ENCODE measurements around the gene KIRREL3. TPM values are rescaled to one million over a fixed set of nuclear protein-coding genes. Genes with fewer than 3 reads are reported as not detected.

The KIRREL3 gene
- total RNA-seq, 1 experiment from 2014 or later, result not detected

GRCh38 chr11:126740846-126741245 is 259.7 kb downstream of the KIRREL3 start:
- DNase-seq (ENCODE audit: low spot score), result no peak

GRCh38 chr11:126739499-126740145 is 260.9 kb downstream of the KIRREL3 start:
- no peak for DNase-seq (ENCODE audit: low spot score)

DNA sequence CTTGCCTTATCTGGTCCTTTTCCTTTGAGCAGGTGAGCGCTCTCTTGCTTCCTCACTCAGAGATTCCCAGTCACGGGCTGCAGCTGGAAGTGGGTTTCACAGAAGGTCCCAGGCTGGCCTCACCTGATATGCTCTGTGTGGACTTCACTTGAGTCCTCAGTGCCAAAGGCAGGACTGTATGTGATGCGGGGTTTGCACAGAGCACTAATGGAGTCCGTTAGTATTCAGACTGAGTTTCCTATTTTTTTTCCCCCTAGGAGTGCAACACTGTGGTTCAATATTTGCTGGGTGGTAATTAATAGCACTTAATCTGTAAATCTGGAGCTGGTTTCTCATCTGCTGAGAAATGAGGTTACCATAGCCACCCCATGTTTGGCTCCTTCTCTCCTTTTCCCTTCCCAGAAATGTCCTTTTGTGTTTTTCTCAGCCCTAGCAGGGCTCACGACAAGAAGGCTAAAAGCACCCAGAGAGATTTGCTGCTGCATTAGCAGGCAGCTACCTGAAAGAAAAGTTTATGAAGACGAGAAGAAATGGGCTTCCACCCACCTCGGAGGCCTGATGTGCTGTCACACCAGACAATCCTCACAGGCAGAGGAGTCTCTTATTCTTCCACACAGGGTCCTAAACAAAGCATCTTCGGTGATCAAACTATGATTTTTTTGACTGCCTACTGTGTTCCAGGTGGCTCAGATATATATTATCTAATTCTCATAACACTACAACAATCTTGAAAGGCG is 262.1 kb downstream of the KIRREL3 start:
- no peak for DNase-seq (ENCODE audit: low spot score)

GRCh38 chr11:126736682-126737572 is 263.6 kb downstream of the KIRREL3 start:
- no peak for DNase-seq (ENCODE audit: low spot score)

GRCh38 chr11:126734752-126735151 is 265.8 kb downstream of the KIRREL3 start:
- no peak for DNase-seq (ENCODE audit: low spot score)

GRCh38 chr11:126733685-126734084 is 266.9 kb downstream of the KIRREL3 start:
- no peak for DNase-seq (ENCODE audit: low spot score)

- no peak for DNase-seq (ENCODE audit: low spot score)
Measured at GRCh38 chr11:126732981-126733380, 267.6 kb downstream of the KIRREL3 start.

- DNase-seq (ENCODE audit: low spot score), result no peak
Measured at GRCh38 chr11:126731576-126732142, 268.9 kb downstream of the KIRREL3 start.

- no peak for DNase-seq (ENCODE audit: low spot score)
Measured at GRCh38 chr11:126727381-126727780, 273.2 kb downstream of the KIRREL3 start.

GRCh38 chr11:126725521-126725920 is 275.0 kb downstream of the KIRREL3 start:
- no peak for DNase-seq (ENCODE audit: low spot score)

DNA sequence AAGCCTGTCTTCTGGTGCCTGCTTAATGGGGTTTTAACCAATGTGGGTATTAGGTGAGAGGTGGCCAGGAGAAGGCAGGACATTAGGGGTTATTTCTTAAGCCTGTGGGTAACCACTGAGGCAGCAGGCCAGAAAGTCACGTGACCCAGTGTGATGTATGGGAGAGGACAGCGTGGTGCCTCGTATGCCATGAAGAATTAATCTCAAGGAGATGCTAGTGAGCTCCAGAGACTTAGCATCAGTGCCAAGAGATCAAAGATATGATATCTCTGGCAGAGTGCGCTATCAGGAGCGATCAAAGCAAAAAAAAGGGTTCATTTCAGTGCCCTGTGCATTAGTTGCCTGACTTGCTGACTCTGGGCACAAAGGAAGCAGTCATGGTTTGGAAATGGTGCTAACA is 275.5 kb downstream of the KIRREL3 start:
- DNase-seq (ENCODE audit: low spot score), result no peak

DNA sequence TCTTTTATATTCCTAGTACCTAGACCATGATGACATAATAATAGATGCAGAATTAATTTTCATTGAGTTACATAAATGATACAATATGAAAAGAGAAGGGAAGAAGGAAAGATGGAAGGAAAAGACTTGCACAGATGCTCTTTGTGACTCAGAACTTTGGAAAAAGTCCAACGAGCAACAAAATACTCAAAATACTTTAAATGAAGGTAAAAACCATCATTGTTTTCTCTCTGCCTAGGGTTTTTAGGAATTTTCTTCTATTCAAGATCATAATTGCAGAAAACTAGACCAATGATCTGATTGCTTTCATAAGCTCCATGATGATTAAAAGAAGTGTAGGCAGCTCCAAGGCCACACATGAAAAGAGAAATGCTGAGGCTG is 276.9 kb downstream of the KIRREL3 start:
- no peak for DNase-seq (ENCODE audit: low spot score)

DNA sequence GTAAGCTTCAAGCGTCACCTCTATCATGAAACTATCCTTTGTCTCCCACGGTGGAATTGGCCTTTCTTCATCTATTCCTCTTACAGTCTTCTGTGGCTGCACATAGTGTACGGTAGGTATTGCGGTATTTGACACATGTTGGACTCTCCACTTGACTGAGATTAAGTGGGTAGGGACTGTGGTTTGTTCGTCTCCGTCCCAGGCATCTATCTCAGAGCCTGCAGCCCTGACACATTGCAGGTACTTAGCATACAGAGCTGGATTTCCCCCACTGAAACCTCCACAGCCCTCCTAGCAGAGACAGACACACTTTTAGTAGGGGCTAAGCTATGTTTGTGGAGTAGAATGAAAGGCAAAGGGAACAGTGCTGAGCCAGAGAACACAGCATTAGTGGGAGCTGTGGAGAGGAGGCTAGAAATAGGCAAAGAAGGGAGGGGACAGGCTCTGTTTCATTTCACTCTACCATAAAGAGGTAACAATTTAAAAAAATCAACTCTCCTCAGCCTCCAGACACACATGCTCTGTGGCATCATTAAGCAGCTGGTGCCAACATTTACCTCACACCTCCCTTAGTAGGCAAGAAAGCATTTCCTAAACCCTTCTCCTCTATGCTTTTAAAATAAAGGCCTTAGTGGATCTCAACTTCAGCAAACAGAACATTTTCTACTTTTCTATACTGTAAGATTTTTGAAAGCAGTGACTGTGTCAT is 277.5 kb downstream of the KIRREL3 start:
- no peak for DNase-seq (ENCODE audit: low spot score)

DNA sequence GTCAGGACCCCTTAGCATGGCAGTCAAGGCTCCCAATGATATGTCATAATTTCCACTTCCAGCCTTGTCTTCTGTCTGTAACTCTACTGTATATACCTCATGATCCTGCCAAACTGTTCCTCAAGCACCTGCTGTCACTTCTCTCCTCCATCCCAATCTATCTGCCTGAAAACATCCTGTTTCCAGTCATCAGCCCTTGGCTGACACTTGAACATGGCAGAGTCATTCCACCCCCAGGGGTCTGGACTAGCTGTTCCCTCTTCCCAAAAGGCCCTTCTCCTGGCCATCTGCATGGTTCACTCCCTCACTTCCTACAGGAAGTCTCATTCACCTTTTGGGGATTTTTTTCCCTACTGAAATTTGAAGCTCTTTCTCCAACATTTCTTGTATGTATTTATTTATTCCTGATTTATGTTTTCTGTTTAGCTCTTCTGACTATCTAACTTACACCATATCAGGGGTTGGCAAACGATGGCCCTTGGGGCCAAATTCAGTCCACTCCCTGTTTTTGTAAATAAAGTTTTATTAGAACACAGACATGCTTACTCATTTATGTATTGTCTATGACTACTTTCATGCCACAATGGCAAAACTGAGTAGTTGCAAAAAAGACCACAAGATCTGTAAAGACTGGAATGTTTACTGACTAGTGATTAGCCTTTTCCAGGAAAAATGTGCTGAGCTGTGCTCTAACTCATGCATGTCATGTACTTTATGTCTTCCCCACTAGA is 278.4 kb downstream of the KIRREL3 start:
- DNase-seq (ENCODE audit: low spot score), result no peak

- no peak for DNase-seq (ENCODE audit: low spot score)
Measured at GRCh38 chr11:126720539-126721235, 279.9 kb downstream of the KIRREL3 start.

GRCh38 chr11:126719740-126720139 is 280.8 kb downstream of the KIRREL3 start:
- DNase-seq (ENCODE audit: low spot score), result no peak

- DNase-seq (ENCODE audit: low spot score), result no peak
Measured at GRCh38 chr11:126718276-126718675, 282.3 kb downstream of the KIRREL3 start.

- DNase-seq (ENCODE audit: low spot score), result peak; percentile 30
Measured at GRCh38 chr11:126716456-126717083, 284.0 kb downstream of the KIRREL3 start.

DNA sequence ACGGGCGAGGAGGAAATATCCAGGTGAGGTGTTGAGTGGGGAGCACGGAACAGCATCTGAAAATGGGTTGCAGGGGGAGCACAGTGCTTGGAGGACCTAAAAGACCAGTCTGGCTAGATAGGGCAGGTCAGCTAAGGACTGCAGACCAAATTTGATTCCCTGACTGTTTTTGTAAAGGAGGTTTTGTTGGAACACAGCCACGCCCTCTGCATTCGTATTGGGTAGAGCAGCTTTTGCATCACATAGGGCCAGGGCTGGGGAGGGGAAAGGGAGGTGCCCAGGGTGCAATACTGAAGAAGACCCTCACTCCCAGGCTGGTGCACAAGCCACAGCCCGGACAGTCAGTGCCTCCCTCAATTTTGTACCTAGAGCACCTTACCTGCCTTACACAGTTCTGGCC is 286.8 kb downstream of the KIRREL3 start:
- DNase-seq (ENCODE audit: low spot score), result no peak
